HG03066 (cell line): ENCODE results near the gene SH3BP5L.
"Not testable (repeated sequence)": the region's sequence is repeated elsewhere in the genome, so short reads cannot be mapped to it uniquely, and the experiment has no call there.

Experiments used
- ATAC-seq: cut with Tn5 transposase; IDR thresholded peaks from one replicate; pipeline ENCODE4 v1.9.1; 2021; ENCODE audit warnings: low read depth; ENCODE audit not compliant: unreplicated experiment

Gene SH3BP5L

DNA sequence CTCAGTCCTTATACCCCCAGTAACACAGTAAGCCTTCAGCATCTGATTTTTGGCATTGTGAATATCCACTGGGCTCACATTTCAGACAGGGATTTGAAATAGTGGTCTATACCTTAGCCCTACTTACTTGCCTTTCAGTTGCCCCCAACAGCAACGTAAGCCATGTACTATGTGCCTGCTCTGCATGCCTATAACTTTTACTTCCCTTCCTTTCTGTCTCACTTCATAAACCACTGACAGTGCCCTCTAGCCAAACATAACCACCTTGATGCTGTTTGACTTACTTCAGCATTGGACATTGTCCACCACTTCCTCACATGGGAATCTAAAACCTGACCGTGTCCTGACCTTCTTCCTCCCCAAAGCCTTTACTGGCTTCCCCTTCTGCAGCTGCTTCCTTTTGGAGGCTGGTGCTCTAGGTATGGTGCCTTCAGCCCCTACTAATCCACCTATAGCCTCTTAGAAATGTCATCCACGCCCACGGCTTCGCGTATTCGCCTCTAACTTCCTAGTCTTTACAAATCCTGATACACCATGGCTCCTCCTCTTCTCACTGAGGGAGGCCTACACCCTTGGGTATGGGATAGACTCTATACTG, 8.7 kb upstream of the SH3BP5L start:
- ATAC-seq, result no peak

- ATAC-seq, result no peak
Observed at GRCh38 chr1:248831842-248832241, 6.1 kb upstream of the SH3BP5L start.

- not testable (repeated sequence) for ATAC-seq
Observed at GRCh38 chr1:248830718-248831017, 5.0 kb upstream of the SH3BP5L start.

- ATAC-seq, result no peak
Observed at GRCh38 chr1:248828845-248829244, 3.1 kb upstream of the SH3BP5L start.

DNA sequence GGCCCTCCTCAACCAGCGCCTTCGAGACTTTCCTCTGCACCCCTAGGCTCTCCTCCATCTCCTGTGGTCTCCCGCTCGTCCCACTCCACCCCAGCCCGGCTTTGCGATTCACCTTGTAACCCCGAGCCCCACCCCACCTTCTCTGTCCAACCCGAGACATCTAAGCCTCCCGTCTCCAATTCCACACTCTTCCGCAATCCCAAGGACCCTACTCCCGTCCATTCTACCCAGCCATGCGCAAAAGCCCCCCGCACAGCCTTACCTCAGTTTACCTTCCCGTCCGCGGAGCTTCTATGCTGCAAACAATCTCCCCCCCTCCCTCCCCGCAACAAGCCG, 174 bp downstream of the SH3BP5L start:
- ATAC-seq, result peak; percentile 3

DNA sequence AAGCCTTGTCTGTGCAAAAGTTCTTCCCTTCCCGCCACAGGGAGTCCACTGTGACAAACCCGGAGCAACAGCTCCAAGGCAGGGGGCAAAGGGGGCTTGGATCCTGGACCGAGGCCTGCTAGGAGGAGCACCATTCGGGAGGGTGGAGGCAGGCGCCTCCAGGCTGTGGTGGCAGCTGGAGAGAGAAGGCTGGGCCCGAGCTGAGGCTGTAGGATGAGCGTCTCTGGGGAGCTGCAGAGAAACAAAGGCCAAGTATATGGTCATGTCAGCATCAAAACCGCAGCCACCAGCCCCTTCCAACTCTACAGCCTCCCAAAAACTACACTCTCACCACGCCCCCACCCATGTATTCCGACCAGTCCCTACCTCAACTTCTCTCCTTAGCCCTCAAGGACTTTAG, 579 bp downstream of the SH3BP5L start:
- no peak for ATAC-seq

DNA sequence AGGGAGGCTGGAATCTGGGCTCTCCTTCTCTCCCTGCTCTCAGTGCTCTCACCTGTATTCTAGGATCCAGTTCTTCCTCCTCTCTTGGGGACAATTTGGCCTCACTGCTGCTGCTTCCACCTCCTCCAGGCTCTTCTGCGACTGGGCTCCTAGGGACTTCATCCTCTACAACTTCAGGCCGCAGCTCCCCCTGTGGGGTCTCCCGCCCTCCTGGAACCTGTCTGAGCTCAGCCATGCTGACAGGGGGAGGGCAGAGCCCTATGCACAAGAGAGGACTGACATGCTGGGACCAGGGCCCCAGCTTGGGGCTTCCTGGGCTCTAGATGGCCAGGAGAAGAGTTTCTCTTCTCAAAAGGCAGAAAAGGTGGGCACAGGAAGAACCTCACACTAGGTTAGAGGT, 1.0 kb downstream of the SH3BP5L start:
- no peak for ATAC-seq

DNA sequence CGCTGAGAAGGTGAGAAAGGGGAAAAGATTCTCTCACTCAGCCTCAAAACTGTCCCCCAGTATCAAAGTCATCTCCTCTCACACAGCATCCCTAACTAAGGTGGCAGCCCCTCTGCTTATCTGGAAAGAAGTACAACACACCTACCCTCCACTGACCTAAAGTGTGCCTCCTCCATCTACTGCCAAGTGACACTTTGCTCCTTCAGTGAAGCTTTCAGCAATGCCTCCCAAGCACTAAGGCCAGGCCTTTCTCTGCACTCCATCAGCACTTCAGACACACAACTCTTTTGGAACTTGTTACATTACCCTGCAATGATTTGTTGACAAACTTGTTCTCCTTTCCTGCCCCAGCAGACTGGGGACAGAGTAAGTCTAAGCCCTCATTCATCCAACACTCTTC, 1.4 kb downstream of the SH3BP5L start:
- no peak for ATAC-seq

DNA sequence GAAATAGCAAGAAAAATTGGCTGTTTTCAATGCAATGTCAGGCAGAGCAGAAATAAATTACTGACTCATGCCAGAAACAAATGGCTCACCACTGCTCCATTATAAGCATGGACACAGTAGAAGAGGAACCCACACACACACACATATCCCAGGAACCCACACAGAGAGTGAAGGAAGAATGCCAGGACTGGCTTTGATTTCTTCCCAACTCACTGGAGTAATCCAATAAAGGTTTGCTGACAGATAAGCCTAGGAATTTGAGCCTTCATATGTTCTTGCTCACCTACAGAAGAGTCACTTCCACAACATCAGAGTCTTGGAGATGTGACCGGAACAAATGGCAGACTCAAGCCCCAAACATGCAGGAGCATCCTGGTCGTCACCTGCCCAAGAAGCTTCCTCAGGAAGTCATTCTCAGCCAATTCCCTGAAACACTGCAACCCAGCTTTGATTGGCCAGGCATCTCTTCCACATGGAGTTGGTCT, 2.2 kb downstream of the SH3BP5L start:
- ATAC-seq, result no peak

DNA sequence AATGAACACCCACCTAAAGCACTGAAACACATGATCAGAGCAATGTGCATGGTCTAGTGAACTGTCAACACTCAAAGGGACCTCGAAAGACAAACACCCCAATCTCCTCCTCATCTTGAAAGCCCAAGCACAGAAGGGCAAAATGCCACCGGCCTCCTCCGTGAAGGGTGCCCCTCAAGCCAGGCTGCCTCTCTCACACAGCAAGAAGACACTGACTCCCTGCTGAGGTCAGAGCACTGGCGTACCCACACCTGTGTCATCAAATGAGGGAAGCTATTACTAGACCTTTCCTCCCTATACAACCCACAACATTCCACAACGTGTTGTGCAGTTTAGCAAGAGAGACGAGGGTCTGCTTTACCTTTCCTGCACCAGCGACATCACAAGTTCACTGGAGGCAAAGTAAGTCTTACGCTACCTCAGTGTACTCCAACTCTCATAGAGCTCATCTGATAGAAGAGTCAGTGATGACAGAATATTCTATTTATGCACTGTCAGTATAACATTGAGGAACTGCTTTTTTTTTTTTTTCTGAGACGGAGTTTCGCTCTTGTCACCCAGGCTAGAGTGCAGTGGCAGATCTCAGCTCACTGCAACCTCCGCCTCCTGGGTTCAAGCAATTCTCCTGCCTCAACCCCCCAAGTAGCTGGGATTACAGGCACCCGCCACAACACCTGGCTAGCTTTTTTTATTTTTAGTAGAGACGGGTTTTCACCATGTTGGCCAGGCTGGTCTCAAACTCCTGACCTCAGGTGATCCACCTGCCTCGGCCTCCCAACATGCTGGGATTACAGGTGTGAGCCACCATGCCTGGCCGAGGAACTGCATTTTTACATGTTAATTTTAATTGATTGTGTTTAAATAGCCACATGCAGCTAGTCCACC, 3.3 kb downstream of the SH3BP5L start:
- ATAC-seq, result no peak

DNA sequence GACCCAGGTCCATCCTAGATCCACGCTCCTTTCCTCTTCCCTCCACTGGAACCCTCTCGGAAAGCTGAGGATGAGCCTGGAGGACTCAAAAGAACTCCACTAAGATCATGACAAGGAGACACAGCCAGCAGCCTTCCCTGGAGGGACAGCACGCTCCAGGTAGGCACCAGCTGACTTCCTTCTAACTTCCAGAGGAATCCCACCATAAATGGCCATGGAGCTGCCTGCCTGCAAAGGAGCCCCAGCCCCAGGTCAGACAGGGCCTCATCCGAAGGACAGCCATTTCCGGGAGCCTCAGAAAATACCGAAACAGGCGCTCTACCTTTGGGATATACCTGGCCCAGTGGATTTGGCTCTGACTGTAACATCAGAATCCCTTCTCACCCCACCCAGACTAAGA, 4.1 kb downstream of the SH3BP5L start:
- ATAC-seq, result no peak

DNA sequence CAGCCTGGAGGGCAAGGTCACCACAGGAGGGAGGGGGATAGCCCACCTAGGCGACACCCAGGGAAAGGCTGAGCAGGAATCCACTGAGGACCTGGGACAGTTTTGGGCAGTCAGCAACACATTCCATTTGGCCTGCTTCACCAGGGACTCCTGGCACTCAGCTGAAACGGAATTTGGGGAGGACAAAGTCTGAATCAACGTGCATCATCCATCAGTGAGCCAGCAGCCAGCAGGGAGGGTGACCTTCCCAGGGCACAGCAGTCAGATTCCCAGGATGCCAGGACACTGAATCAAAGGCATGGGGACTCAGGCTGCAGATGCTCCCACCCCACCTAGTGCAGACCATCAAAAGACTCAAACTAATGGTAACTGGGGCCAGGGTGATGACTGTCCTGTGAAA, 4.6 kb downstream of the SH3BP5L start:
- no peak for ATAC-seq

- no peak for ATAC-seq
Observed at GRCh38 chr1:248820041-248820585, 5.6 kb downstream of the SH3BP5L start.

GRCh38 chr1:248818505-248819374, 7.0 kb downstream of the SH3BP5L start:
- ATAC-seq, result no peak

GRCh38 chr1:248817065-248817464, 8.7 kb downstream of the SH3BP5L start:
- no peak for ATAC-seq

DNA sequence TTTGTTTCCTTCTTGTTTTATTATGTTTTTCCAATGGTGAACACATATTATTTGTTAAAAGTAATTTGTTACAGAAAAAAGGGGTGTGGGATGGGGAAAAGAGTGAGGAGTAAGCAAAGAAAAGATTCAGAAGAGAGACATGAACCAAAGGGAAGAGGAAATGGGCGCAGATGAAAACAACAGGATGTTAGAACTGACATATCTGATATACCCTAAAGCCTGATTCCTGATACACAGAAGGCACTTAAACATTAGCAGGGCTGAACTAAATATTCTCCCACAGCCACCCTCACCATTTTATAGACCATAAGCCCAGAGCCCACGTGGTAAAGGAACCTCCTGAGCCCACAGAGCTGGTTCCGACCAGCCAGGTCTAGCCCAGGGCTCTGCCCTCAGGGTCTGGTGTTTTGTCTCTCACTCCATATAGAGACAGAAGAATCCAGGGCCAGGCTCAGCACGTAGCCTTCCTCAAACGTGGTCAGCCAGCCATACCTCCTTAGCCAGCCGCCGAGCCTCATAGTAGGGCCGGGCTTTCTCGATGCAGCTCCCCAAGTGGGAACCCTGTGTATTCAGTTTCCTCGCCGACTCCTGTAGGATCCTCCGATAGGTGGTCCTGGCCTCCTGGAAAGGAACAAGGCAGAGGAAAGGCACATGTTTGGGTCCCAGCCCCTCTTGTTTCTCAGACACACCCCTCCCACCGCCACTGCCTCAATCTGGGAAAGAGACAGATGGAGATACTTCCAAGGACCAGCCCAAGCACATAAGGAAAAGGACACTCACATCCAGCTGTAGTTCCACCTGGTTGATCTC, 9.5 kb downstream of the SH3BP5L start:
- no peak for ATAC-seq

DNA sequence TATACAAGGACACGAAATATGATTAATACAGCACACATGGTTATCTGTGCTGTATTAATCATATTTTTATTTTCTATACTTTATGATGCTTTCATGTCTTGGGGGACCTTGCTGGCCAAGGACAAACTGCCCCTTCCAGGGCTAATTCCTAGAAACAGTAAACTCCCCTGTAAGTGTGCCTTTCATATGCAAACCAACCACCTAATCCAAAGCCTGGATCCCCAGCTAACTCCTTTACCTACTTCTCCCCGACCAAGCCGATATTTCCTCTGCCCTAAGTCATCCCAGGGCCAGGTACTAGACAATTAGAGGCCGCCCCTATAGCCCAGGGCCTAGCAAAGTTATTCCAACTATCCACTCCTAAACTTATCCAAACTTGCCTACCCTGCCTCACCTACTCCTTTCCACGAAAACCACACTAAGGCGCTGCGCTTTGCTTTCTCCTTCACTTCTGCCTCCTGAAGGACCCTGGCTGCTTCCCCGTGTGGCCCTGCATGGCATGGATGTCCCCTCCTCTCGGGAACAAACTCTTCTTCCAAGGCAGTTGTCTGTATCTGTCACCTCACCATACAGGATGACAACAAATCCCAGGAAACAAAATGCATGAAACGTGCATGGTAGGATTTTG, 10.2 kb downstream of the SH3BP5L start:
- no peak for ATAC-seq

DNA sequence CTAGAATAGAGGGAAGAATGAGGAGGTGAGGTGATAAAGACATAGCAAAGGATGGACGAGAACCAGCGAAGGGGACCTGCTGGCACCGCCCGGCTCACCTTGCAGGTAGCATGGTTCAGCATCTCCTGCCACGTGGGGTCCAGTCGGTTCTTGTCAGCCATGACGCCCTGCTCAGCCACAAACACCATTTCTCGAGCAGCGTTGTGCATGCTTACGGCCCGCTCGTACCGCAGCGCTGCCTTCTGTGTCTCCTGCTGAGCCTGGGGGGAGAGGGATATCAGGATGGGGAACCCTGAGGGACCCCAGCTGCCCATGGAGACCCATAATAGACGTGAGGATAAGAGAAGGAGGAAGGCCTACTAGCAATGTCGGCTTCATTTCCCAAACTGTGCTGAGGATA, 11.4 kb downstream of the SH3BP5L start:
- ATAC-seq, result no peak

DNA sequence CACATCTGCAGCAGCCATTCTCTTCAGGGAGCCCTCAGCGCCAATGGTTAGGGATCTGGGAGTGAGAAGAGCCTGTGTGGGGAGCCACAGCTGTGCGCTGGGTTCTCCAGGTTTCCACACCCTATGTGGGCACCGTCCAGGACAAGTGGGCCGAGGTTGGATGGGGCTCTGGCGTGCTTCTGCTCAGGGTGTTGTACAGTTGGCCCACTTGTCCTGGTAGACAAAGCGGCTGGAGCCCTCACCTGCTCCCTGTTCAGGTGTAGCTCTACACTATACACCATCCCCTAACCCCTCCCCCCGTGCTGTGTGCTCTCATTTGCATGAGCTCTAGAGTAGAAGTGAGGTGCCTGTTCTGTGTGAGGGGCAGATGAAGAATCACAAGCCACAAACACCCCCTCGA, 12.2 kb downstream of the SH3BP5L start:
- no peak for ATAC-seq
